ENCODE results near the gene ABCB1. TPM values are rescaled to one million over a fixed set of nuclear protein-coding genes. Genes with fewer than 3 reads are reported as not detected.

ABCB1 gene
- total and polyA plus RNA-seq, 2 donors from 2014 or later: 29.1 to 48.3 TPM

- H3K9me3 ChIP-seq (ENCODE audit: control insufficient read depth in 2 of 3, insufficient read depth in 1 of 3, low read length in 3 of 3): no peaks in the 10 kb centered on the region
- no peak for FAIRE-seq
- TF ChIP-seq CTCF (IDR thresholded peaks at IDR 0.05; ENCODE audit: borderline replicate concordance, extremely low read depth, insufficient read depth): no peak
- H3K4me1 ChIP-seq (ENCODE audit: control insufficient read depth in 2 of 3, insufficient read depth in 2 of 3, low read depth in 1 of 3, low read length in 3 of 3): peaks cover 0 to 6% (median 0%) of the 10 kb centered on the region in 3 donors
- intact Hi-C loops (cut with DNase I): no loop called here
- peaks cover 3% of the 10 kb centered on the region for H3K27me3 ChIP-seq (ENCODE audit: control insufficient read depth, insufficient read depth, low read length)
- DNase-seq: no peak
- no peak overlapping the region for H3K27ac ChIP-seq (ENCODE audit: low read depth in 2 of 2, low read length in 2 of 2)
- H3K4me3 ChIP-seq (ENCODE audit: low read length in 3 of 3): no peak overlapping the region
- H3K36me3 ChIP-seq (ENCODE audit: control insufficient read depth in 2 of 3, insufficient read depth in 3 of 3, low read length in 3 of 3): no peaks in the 10 kb centered on the region
- H3K9ac ChIP-seq (ENCODE audit: low read length in 3 of 3): no peak overlapping the region
Observed at GRCh38 chr7:87625101-87625500, 24.4 kb upstream of the ABCB1 start.

- Histone ChIP-seq H3K27ac (ENCODE audit: low read depth in 2 of 2, low read length in 2 of 2) (no peak overlapping the region), H3K9me3 (ENCODE audit: control insufficient read depth in 2 of 3, insufficient read depth in 1 of 3, low read length in 3 of 3) (no peaks in the 10 kb centered on the region), H3K4me3 (ENCODE audit: low read length in 3 of 3) (no peak overlapping the region), H3K27me3 (ENCODE audit: control insufficient read depth, insufficient read depth, low read length) (peaks cover 3% of the 10 kb centered on the region), H3K36me3 (ENCODE audit: control insufficient read depth in 2 of 3, insufficient read depth in 3 of 3, low read length in 3 of 3) (no peaks in the 10 kb centered on the region), H3K9ac (ENCODE audit: low read length in 3 of 3) (no peak overlapping the region), H3K4me1 (ENCODE audit: control insufficient read depth in 2 of 3, insufficient read depth in 2 of 3, low read depth in 1 of 3, low read length in 3 of 3) (peaks cover 0 to 6% (median 0%) of the 10 kb centered on the region in 3 donors)
- peak; percentile 3 for TF ChIP-seq CTCF (IDR thresholded peaks at IDR 0.05; ENCODE audit: borderline replicate concordance, extremely low read depth, insufficient read depth)
- intact Hi-C loops (cut with DNase I): no loop called here
- FAIRE-seq (no peak), DNase-seq (no peak)
Observed at GRCh38 chr7:87624628-87625027, 23.9 kb upstream of the ABCB1 start.

DNA sequence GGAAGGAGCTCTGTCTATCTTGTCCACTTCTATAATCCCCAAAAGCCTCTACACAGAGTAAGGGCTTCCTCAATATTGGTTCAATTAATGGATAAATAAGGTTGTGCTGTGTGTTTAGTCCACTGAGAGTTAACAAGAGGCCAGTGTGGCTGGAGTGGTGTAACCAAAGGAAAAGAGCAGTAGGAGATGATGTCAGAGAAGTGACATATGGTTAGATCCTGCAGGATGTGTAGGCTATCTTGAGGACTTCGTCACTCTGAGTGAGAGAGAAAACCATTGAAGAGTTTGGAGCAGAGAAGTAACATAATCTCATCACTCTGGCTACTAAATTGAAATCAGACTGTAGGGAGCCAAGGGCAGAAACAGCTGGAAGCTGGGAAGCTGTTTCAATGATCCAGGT, 14.5 kb upstream of the ABCB1 start:
- H3K4me3 ChIP-seq (ENCODE audit: low read length in 3 of 3): no peak overlapping the region
- intact Hi-C loops (cut with DNase I): no loop called here
- no peaks in the 10 kb centered on the region for H3K9me3 ChIP-seq (ENCODE audit: control insufficient read depth in 2 of 3, insufficient read depth in 1 of 3, low read length in 3 of 3)
- no peak for TF ChIP-seq CTCF (IDR thresholded peaks at IDR 0.05; ENCODE audit: borderline replicate concordance, extremely low read depth, insufficient read depth)
- H3K9ac ChIP-seq (ENCODE audit: low read length in 3 of 3): no peak overlapping the region
- H3K27me3 ChIP-seq (ENCODE audit: control insufficient read depth, insufficient read depth, low read length): no peaks in the 10 kb centered on the region
- H3K36me3 ChIP-seq (ENCODE audit: control insufficient read depth in 2 of 3, insufficient read depth in 3 of 3, low read length in 3 of 3): no peaks in the 10 kb centered on the region
- DNase-seq: no peak
- H3K27ac ChIP-seq (ENCODE audit: low read depth in 2 of 2, low read length in 2 of 2): no peak overlapping the region
- no peak for FAIRE-seq
- H3K4me1 ChIP-seq (ENCODE audit: control insufficient read depth in 2 of 3, insufficient read depth in 2 of 3, low read depth in 1 of 3, low read length in 3 of 3): no peaks in the 10 kb centered on the region

GRCh38 chr7:87609916-87610315, 9.2 kb upstream of the ABCB1 start:
- Histone ChIP-seq H3K36me3 (ENCODE audit: control insufficient read depth in 2 of 3, insufficient read depth in 3 of 3, low read length in 3 of 3) (no peaks in the 10 kb centered on the region), H3K4me1 (ENCODE audit: control insufficient read depth in 2 of 3, insufficient read depth in 2 of 3, low read depth in 1 of 3, low read length in 3 of 3) (no peaks in the 10 kb centered on the region), H3K9ac (ENCODE audit: low read length in 3 of 3) (no peak overlapping the region), H3K27me3 (ENCODE audit: control insufficient read depth, insufficient read depth, low read length) (no peaks in the 10 kb centered on the region), H3K27ac (ENCODE audit: low read depth in 2 of 2, low read length in 2 of 2) (no peak overlapping the region), H3K4me3 (ENCODE audit: low read length in 3 of 3) (no peak overlapping the region), H3K9me3 (ENCODE audit: control insufficient read depth in 2 of 3, insufficient read depth in 1 of 3, low read length in 3 of 3) (no peaks in the 10 kb centered on the region)
- intact Hi-C loops (cut with DNase I): no loop called here
- DNase-seq (no peak), FAIRE-seq (no peak)
- TF ChIP-seq CTCF (IDR thresholded peaks at IDR 0.05; ENCODE audit: borderline replicate concordance, extremely low read depth, insufficient read depth): no peak

Measured in kidney (tissue), 14 donors.